Neuron (in vitro differentiated cells): ENCODE data around the gene ANKMY1.

Experiments used
- H2AFZ ChIP-seq: one replicate; pipeline ENCODE4 v1.6.1; 2013; ENCODE audit warnings: low read depth, mild to moderate bottlenecking, inconsistent platforms, low read length, moderate library complexity
- H3K27me3 ChIP-seq: one replicate; pipeline ENCODE4 v1.6.1; 2013; ENCODE audit warnings: low read length; ENCODE audit not compliant: insufficient read depth
- H3K36me3 ChIP-seq: one replicate; pipeline ENCODE4 v1.6.1; 2013; ENCODE audit warnings: low read length; ENCODE audit not compliant: insufficient read depth
- H3K4me1 ChIP-seq: one replicate; pipeline ENCODE4 v1.6.1; 2013; ENCODE audit warnings: low read length; ENCODE audit not compliant: insufficient read depth
- H3K4me3 ChIP-seq: 2 replicates; pipeline ENCODE4 v1.5.1; 2013; ENCODE audit warnings: mild to moderate bottlenecking, low read length, moderate library complexity
- H3K9me3 ChIP-seq: one replicate; pipeline ENCODE4 v1.6.1; 2013; ENCODE audit warnings: low read length

ANKMY1 gene

GRCh38 chr2:240581811-240582210 is 24.0 kb upstream of the ANKMY1 start:
- no peak overlapping the region for H3K4me3 ChIP-seq
- peaks cover 4% of the 10 kb centered on the region for H3K9me3 ChIP-seq
- no peaks in the 10 kb centered on the region for H3K27me3 ChIP-seq
- H3K36me3 ChIP-seq: peaks cover 9% of the 10 kb centered on the region
- peaks cover 12% of the 10 kb centered on the region for H3K4me1 ChIP-seq
- no peak overlapping the region for H2AFZ ChIP-seq

GRCh38 chr2:240579771-240580614 is 22.2 kb upstream of the ANKMY1 start:
- Histone ChIP-seq H3K27me3 (no peaks in the 10 kb centered on the region), H3K4me1 (peaks cover 4% of the 10 kb centered on the region), H3K36me3 (peaks cover 17% of the 10 kb centered on the region), H3K9me3 (peaks cover 4% of the 10 kb centered on the region), H2AFZ (no peak overlapping the region), H3K4me3 (no peak overlapping the region)

- H3K36me3 ChIP-seq: peaks cover 24% of the 10 kb centered on the region
- no peak overlapping the region for H2AFZ ChIP-seq
- no peaks in the 10 kb centered on the region for H3K27me3 ChIP-seq
- no peaks in the 10 kb centered on the region for H3K4me1 ChIP-seq
- H3K9me3 ChIP-seq: peaks cover 4% of the 10 kb centered on the region
- no peak overlapping the region for H3K4me3 ChIP-seq
These were observed 21.4 kb upstream of the ANKMY1 start for GRCh38 chr2:240579071-240579762.

- Histone ChIP-seq H3K36me3 (peaks cover 28% of the 10 kb centered on the region), H2AFZ (no peak overlapping the region), H3K4me3 (no peak overlapping the region), H3K4me1 (no peaks in the 10 kb centered on the region), H3K27me3 (no peaks in the 10 kb centered on the region), H3K9me3 (peaks cover 4% of the 10 kb centered on the region)
These were observed 20.7 kb upstream of the ANKMY1 start for GRCh38 chr2:240578488-240578887.

GRCh38 chr2:240578110-240578450 is 20.3 kb upstream of the ANKMY1 start:
- no peak overlapping the region for H3K4me3 ChIP-seq
- H3K4me1 ChIP-seq: no peaks in the 10 kb centered on the region
- no peak overlapping the region for H2AFZ ChIP-seq
- H3K9me3 ChIP-seq: peaks cover 4% of the 10 kb centered on the region
- peaks cover 28% of the 10 kb centered on the region for H3K36me3 ChIP-seq
- no peaks in the 10 kb centered on the region for H3K27me3 ChIP-seq

- H3K27me3 ChIP-seq: no peaks in the 10 kb centered on the region
- H3K4me3 ChIP-seq: no peak overlapping the region
- H3K4me1 ChIP-seq: no peaks in the 10 kb centered on the region
- peaks cover 4% of the 10 kb centered on the region for H3K9me3 ChIP-seq
- peaks cover 28% of the 10 kb centered on the region for H3K36me3 ChIP-seq
- H2AFZ ChIP-seq: no peak overlapping the region
These were observed 19.7 kb upstream of the ANKMY1 start for GRCh38 chr2:240577281-240578109.

- Histone ChIP-seq H3K9me3 (peaks cover 2% of the 10 kb centered on the region), H3K4me3 (no peak overlapping the region), H3K27me3 (no peaks in the 10 kb centered on the region), H3K4me1 (no peaks in the 10 kb centered on the region), H2AFZ (no peak overlapping the region), H3K36me3 (peaks cover 28% of the 10 kb centered on the region)
These were observed 18.8 kb upstream of the ANKMY1 start for GRCh38 chr2:240576436-240577205.

GRCh38 chr2:240576036-240576435 is 18.2 kb upstream of the ANKMY1 start:
- no peak overlapping the region for H2AFZ ChIP-seq
- no peaks in the 10 kb centered on the region for H3K4me1 ChIP-seq
- H3K36me3 ChIP-seq: peaks cover 28% of the 10 kb centered on the region
- no peaks in the 10 kb centered on the region for H3K27me3 ChIP-seq
- no peaks in the 10 kb centered on the region for H3K9me3 ChIP-seq
- H3K4me3 ChIP-seq: no peak overlapping the region

- peaks cover 28% of the 10 kb centered on the region for H3K36me3 ChIP-seq
- no peaks in the 10 kb centered on the region for H3K4me1 ChIP-seq
- no peaks in the 10 kb centered on the region for H3K27me3 ChIP-seq
- no peak overlapping the region for H2AFZ ChIP-seq
- H3K9me3 ChIP-seq: no peaks in the 10 kb centered on the region
- H3K4me3 ChIP-seq: no peak overlapping the region
These were observed 17.5 kb upstream of the ANKMY1 start for GRCh38 chr2:240575101-240575965.

- Histone ChIP-seq H3K36me3 (peaks cover 28% of the 10 kb centered on the region), H2AFZ (no peak overlapping the region), H3K27me3 (no peaks in the 10 kb centered on the region), H3K9me3 (no peaks in the 10 kb centered on the region), H3K4me1 (peaks cover 2% of the 10 kb centered on the region), H3K4me3 (no peak overlapping the region)
These were observed 16.8 kb upstream of the ANKMY1 start for GRCh38 chr2:240574386-240575100.

- H2AFZ ChIP-seq: no peak overlapping the region
- H3K4me3 ChIP-seq: no peak overlapping the region
- no peaks in the 10 kb centered on the region for H3K9me3 ChIP-seq
- peaks cover 10% of the 10 kb centered on the region for H3K4me1 ChIP-seq
- peaks cover 28% of the 10 kb centered on the region for H3K36me3 ChIP-seq
- no peaks in the 10 kb centered on the region for H3K27me3 ChIP-seq
These were observed 16.0 kb upstream of the ANKMY1 start for GRCh38 chr2:240573516-240574385.
